ENCODE data around the gene CHRNA3.

Gene CHRNA3

GRCh38 chr15:78661001-78661400 lies 40.2 kb upstream of the CHRNA3 start:
- H3K4me1 ChIP-seq (ENCODE audit: insufficient read depth, low read length), result no peaks in the 10 kb centered on the region
- H3K4me2 ChIP-seq (ENCODE audit: insufficient read depth, low read length), result no peak overlapping the region
- TF ChIP-seq CTCF (IDR thresholded peaks at IDR 0.05; ENCODE audit: borderline replicate concordance, extremely low read depth, low read length, poor library complexity, severe bottlenecking), result no peak
- no peak for TF ChIP-seq EZH2 (IDR thresholded peaks at IDR 0.05; ENCODE audit: borderline replicate concordance, low read depth, low read length, severe bottlenecking)
- H3K9me3 ChIP-seq (ENCODE audit: insufficient read depth, low read length, severe bottlenecking), result no peaks in the 10 kb centered on the region
- no peak for ATAC-seq (ENCODE audit: insufficient read depth, low read depth)
- no peak overlapping the region for H2AFZ ChIP-seq (ENCODE audit: low read depth, low read length)
- no peak overlapping the region for H3K27ac ChIP-seq (ENCODE audit: low read length)
- DNase-seq, result no peak
- H3K9ac ChIP-seq (ENCODE audit: low read depth, low read length), result no peak overlapping the region
- no peaks in the 10 kb centered on the region for H3K36me3 ChIP-seq (ENCODE audit: insufficient read depth, low read length)
- H4K20me1 ChIP-seq (ENCODE audit: insufficient read depth, low read length), result no peaks in the 10 kb centered on the region
- no peaks in the 10 kb centered on the region for H3K79me2 ChIP-seq (ENCODE audit: insufficient read depth, low read length)
- H3K27me3 ChIP-seq (ENCODE audit: insufficient read depth, low read length, poor library complexity), result peaks cover 3% of the 10 kb centered on the region
- H3K4me3 ChIP-seq (ENCODE audit: low read depth in 1 of 2, low read length in 2 of 2), result no peak overlapping the region

- no peak overlapping the region for H3K4me2 ChIP-seq (ENCODE audit: insufficient read depth, low read length)
- no peaks in the 10 kb centered on the region for H3K4me1 ChIP-seq (ENCODE audit: insufficient read depth, low read length)
- H3K36me3 ChIP-seq (ENCODE audit: insufficient read depth, low read length), result no peaks in the 10 kb centered on the region
- no peaks in the 10 kb centered on the region for H3K79me2 ChIP-seq (ENCODE audit: insufficient read depth, low read length)
- no peaks in the 10 kb centered on the region for H4K20me1 ChIP-seq (ENCODE audit: insufficient read depth, low read length)
- no peak overlapping the region for H3K27ac ChIP-seq (ENCODE audit: low read length)
- no peak for ATAC-seq (ENCODE audit: insufficient read depth, low read depth)
- H3K27me3 ChIP-seq (ENCODE audit: insufficient read depth, low read length, poor library complexity), result peaks cover 3% of the 10 kb centered on the region
- no peak overlapping the region for H2AFZ ChIP-seq (ENCODE audit: low read depth, low read length)
- H3K9ac ChIP-seq (ENCODE audit: low read depth, low read length), result no peak overlapping the region
- TF ChIP-seq EZH2 (IDR thresholded peaks at IDR 0.05; ENCODE audit: borderline replicate concordance, low read depth, low read length, severe bottlenecking) (no peak), CTCF (IDR thresholded peaks at IDR 0.05; ENCODE audit: borderline replicate concordance, extremely low read depth, low read length, poor library complexity, severe bottlenecking) (no peak)
- no peak overlapping the region for H3K4me3 ChIP-seq (ENCODE audit: low read depth in 1 of 2, low read length in 2 of 2)
- no peaks in the 10 kb centered on the region for H3K9me3 ChIP-seq (ENCODE audit: insufficient read depth, low read length, severe bottlenecking)
- no peak for DNase-seq
Observed at GRCh38 chr15:78660584-78660983, 39.8 kb upstream of the CHRNA3 start.

GRCh38 chr15:78658823-78659222 lies 38.0 kb upstream of the CHRNA3 start:
- no peak for TF ChIP-seq EZH2 (IDR thresholded peaks at IDR 0.05; ENCODE audit: borderline replicate concordance, low read depth, low read length, severe bottlenecking)
- TF ChIP-seq CTCF (IDR thresholded peaks at IDR 0.05; ENCODE audit: borderline replicate concordance, extremely low read depth, low read length, poor library complexity, severe bottlenecking), result no peak

GRCh38 chr15:78654272-78654671 lies 33.5 kb upstream of the CHRNA3 start:
- H3K4me1 ChIP-seq (ENCODE audit: insufficient read depth, low read length), result no peaks in the 10 kb centered on the region
- H4K20me1 ChIP-seq (ENCODE audit: insufficient read depth, low read length), result no peaks in the 10 kb centered on the region
- H3K4me2 ChIP-seq (ENCODE audit: insufficient read depth, low read length), result no peak overlapping the region
- H3K9ac ChIP-seq (ENCODE audit: low read depth, low read length), result no peak overlapping the region
- H3K27ac ChIP-seq (ENCODE audit: low read length), result no peak overlapping the region
- no peaks in the 10 kb centered on the region for H3K9me3 ChIP-seq (ENCODE audit: insufficient read depth, low read length, severe bottlenecking)
- no peak overlapping the region for H2AFZ ChIP-seq (ENCODE audit: low read depth, low read length)
- TF ChIP-seq CTCF (IDR thresholded peaks at IDR 0.05; ENCODE audit: borderline replicate concordance, extremely low read depth, low read length, poor library complexity, severe bottlenecking) (no peak), EZH2 (IDR thresholded peaks at IDR 0.05; ENCODE audit: borderline replicate concordance, low read depth, low read length, severe bottlenecking) (no peak)
- DNase-seq (no peak), ATAC-seq (ENCODE audit: insufficient read depth, low read depth) (no peak)
- H3K36me3 ChIP-seq (ENCODE audit: insufficient read depth, low read length), result no peaks in the 10 kb centered on the region
- no peak overlapping the region for H3K4me3 ChIP-seq (ENCODE audit: low read depth in 1 of 2, low read length in 2 of 2)
- H3K79me2 ChIP-seq (ENCODE audit: insufficient read depth, low read length), result no peaks in the 10 kb centered on the region
- H3K27me3 ChIP-seq (ENCODE audit: insufficient read depth, low read length, poor library complexity), result peaks cover 3% of the 10 kb centered on the region

More at GRCh38 chr15:78658823-78659222, 38.0 kb upstream of the CHRNA3 start:
- Histone ChIP-seq H3K4me1 (ENCODE audit: insufficient read depth, low read length) (no peaks in the 10 kb centered on the region), H3K9ac (ENCODE audit: low read depth, low read length) (no peak overlapping the region), H3K9me3 (ENCODE audit: insufficient read depth, low read length, severe bottlenecking) (no peaks in the 10 kb centered on the region), H3K36me3 (ENCODE audit: insufficient read depth, low read length) (no peaks in the 10 kb centered on the region), H4K20me1 (ENCODE audit: insufficient read depth, low read length) (no peaks in the 10 kb centered on the region), H3K4me3 (ENCODE audit: low read depth in 1 of 2, low read length in 2 of 2) (no peak overlapping the region), H3K79me2 (ENCODE audit: insufficient read depth, low read length) (no peaks in the 10 kb centered on the region), H3K27me3 (ENCODE audit: insufficient read depth, low read length, poor library complexity) (peaks cover 3% of the 10 kb centered on the region), H3K27ac (ENCODE audit: low read length) (no peak overlapping the region), H3K4me2 (ENCODE audit: insufficient read depth, low read length) (no peak overlapping the region), H2AFZ (ENCODE audit: low read depth, low read length) (no peak overlapping the region)
- ATAC-seq (ENCODE audit: insufficient read depth, low read depth), result no peak
- DNase-seq, result no peak

Measured in DND-41 (cell line).